ENCODE results near the gene CA9. TPM values are rescaled to one million over a fixed set of nuclear protein-coding genes. Genes with fewer than 3 reads are reported as not detected.
A peak's percentile ranks its signal among the peaks of the same experiment; 100 is the strongest.

Gene CA9
- total RNA-seq, 1 experiment from 2014 or later = not detected

DNA sequence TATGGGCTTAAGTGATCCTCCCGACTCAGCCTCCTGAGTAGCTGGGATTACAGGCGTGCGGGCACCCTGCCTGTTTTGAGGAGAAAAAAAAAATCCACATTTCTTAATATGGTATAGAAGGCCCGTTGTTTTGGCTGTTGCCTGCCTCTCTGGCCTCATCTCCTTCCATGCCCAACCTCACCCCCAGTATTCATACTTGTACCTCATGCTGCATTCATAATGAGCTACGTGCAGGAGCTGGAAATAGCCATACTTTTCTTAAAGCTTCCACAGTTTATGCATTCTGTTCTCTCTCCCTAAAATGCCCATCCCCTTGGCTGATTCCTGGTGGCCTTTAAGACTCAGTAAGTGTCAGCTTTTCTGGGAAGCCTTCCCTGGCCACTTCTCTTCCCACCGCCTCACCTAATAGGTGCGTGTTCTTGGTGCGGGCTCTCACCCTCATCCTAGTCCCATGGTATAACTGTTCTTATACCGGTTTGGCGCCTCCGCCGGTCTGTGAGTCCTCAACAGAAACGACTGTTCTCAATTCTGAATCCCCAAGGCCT, 18.1 kb downstream of the CA9 start:
- DNase-seq (ENCODE audit: low spot score) = no peak

DNA sequence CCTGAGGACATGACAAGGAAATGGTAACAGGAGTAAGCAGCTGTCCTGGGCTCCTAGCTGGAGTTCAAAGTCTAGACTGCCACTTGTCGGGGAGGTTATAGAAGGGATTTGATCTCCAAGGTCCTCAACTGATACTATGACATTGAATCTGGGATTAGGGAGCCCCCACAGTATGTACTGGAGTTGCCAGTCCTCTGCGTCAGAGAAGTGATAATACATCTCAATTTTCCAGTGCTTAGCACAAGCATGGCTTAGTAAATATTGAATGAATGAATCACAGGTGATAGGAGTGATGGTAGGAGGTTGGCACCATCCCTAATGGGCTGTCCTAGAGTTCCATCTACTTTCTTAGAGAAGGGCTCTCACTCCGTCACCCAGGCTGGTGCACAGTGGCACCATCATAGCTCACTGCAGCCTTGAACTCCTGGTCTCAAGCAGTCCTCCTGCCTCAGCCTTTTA, 22.2 kb downstream of the CA9 start:
- DNase-seq (ENCODE audit: low spot score) = no peak

GRCh38 chr9:35696520-35697215, 22.9 kb downstream of the CA9 start:
- peak; percentile 46 for DNase-seq (ENCODE audit: low spot score)

DNA sequence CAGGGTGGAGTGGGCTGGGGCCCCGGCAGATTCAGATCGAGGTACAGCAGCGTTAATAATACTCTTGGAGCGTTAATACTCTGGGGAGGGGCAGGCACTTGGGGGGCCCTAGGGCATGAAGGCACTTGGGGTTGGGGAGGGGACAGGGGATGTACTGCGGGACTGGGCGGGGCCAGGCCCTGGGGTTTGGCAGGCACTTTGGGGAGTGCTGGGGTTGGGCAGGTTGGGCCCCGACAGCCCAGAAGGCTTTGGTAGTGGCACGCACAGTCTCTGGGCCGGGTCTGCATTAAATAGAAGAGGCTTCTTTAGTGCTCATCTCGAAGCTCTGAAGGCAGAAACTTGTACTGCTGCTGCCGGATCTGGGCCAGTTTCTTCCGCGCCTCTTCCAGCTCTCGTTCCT, 23.8 kb downstream of the CA9 start:
- DNase-seq (ENCODE audit: low spot score) = no peak

DNA sequence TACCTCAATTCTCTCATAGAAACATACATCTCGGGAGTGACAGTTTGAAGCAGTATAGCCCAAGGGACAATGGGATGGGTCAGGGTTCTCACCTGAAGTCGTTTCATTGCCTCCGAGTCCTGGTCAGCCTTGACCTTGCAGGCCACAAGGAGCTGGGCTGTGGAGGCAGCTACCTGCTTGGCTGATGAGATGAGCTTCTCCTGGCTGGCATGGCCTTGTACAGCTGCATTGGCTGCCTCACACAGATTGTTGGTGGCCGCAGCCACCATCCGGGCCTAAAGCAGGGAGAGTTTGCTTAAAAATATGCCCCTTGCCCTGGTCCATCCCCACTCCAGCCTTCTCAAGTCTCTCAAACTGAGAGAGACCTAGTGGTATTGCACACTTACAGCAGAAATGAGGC, 24.5 kb downstream of the CA9 start:
- DNase-seq (ENCODE audit: low spot score) = no peak

- DNase-seq (ENCODE audit: low spot score) = no peak
Measured at GRCh38 chr9:35700031-35700430, 26.3 kb downstream of the CA9 start.

DNA sequence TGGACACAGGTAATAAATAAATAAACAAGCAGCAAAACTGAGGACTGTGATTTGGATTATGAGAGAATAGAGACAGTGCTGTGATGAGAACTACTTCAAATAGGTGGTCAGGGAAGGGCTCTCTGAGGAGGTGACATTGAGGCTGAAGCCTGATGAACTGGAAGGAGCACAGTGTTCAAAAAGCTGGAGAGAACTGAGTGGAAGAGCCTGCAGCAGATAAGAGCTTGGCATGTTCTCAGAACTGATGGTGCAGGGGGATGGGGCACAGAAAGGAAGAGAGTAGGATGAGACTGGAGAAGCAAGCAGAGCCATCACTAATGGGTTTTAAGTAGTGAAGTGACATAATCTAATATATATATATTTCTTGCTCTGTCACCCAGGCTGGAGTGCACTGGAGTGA, 27.2 kb downstream of the CA9 start:
- no peak for DNase-seq (ENCODE audit: low spot score)

GRCh38 chr9:35702696-35703095, 29.0 kb downstream of the CA9 start:
- DNase-seq (ENCODE audit: low spot score) = no peak

DNA sequence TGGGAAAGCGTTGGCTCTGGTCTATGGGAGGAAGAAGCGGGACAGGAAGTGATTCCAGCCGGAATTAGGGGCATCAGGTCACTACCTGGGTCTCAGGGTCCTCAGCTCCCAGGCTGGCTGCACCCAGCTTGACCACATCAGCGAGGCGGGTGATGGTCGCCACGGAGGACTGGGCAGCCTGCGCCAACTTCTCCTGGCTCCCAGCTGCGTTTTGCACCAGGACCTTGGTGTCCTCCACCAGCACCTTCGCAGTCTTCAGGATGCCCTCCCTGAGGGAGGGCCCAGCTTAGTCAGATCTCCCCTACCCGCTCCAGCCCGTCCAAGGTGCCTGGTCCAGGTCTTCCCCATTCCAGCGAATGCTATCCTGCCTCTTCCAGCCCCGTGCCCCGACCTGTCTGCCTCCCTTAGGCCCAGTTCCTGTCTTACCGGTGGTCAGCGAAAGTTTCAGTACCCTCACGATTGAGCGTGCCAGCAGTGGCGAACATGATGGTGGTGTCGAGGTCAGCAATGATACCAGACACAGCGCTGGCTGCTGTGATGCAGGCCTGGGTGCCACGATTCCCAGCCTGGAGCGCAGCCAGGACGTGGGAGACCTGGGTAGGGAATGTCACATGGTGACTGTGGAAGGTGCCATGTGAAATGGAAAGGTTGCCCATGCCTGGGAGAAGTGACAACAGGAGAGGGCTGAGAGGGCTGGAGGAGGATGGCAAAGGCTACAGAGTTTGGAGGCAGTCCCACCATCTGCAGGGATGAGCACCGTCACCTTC, 30.4 kb downstream of the CA9 start:
- DNase-seq (ENCODE audit: low spot score) = no peak

DNA sequence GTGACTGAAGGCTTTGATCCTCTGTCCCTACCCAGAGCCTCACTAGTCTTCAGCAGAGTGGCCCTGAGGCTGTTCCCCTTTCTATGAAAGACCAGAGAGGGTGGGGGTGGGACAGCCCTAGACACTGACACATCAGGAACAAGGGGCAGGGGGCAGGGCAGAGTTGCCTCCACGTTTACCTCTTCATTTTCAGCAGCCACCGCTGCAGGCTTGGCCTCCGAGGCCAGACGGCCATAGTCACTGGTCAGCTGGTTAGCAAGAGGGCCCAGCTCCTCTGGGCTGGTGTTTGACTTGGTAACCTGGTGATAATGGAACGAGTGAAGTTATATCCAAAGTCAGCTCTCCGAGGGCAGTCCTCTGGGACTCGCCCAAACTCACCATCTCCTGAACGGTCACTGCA, 31.6 kb downstream of the CA9 start:
- no peak for DNase-seq (ENCODE audit: low spot score)

GRCh38 chr9:35705836-35706430, 32.2 kb downstream of the CA9 start:
- DNase-seq (ENCODE audit: low spot score) = no peak

DNA sequence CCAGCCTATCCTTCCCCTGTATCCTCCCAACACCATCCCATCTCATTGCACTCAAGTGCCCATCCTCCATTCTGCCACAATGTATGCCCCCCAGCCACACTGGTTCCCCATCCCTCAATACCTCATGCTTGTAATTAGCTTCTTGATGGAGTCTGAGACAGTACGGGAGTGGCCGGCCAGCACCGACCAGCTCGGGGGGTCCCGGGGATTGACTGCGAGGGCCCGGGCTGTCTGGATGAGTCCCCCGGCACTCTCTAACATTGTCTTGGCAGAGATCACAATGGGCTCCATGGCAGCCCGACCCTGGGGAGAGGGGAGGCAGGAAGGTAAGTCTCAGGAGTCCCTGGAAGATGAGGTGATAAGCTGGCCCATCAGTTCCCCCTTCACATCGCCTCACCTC, 33.2 kb downstream of the CA9 start:
- DNase-seq (ENCODE audit: low spot score) = no peak

DNA sequence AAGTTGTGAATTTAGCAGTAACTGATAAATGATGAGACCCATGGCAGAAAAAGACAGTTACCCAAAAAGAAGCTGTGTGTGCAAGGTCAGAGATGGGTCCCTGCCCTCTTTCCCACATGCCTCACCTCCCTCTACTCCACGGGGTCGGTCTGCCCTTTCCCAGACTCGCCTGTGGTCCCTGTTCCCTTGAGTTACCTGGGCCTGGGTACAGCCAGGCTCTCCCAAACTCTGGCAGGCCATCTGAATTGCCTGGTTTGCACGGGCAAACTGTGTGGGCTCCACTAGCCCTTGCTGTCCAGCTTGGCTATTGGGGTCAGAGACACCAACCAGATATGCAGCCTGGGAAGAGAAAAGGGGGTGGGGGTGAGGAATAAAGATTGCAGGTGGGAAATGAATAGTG, 34.4 kb downstream of the CA9 start:
- no peak for DNase-seq (ENCODE audit: low spot score)

- no peak for DNase-seq (ENCODE audit: low spot score)
Measured at GRCh38 chr9:35710818-35711500, 37.2 kb downstream of the CA9 start.

DNA sequence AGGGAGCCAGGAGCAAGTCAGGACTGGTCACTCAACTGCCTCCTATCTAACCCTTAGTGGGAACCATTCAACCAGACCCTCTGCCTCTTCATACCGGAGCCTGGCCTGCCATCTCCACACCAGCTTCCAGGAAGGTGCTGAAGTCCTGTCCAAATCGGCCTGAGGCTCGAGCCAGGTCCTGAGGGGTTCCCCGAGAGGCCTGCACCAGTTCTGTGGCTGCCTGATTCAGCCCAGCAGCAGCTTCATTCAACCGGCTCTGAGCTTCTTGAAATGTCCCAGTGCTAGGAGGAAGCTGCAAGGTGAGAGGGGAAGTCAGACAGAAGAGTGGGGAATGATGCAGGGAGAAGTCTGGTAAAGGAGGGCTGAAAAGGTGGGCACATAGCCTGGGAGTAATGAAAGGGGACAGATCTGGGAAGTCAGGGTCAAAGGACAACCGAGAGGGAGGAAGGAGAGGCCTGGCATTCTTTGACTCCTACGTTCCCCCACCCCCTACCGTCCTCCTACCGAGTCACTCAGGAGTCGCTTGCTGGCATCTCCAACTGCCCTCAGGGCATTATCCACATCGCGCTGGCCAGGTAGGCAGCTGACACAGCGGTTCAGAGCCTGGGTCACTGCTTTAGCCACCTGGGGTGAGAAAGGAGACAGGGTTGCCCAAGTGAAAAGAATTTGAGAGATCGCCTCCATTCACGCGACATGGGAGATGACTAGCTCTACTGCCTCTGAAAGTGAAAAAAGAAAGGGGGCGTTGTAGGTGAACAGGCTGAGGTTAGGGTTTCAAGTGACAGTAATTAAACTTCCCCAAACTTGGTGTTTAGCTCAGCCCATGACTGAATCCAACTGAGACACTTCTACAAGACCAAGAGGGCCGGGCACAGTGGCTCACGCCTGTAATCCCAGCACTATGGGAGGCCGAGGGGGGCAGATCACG, 38.0 kb downstream of the CA9 start:
- DNase-seq (ENCODE audit: low spot score) = no peak

DNA sequence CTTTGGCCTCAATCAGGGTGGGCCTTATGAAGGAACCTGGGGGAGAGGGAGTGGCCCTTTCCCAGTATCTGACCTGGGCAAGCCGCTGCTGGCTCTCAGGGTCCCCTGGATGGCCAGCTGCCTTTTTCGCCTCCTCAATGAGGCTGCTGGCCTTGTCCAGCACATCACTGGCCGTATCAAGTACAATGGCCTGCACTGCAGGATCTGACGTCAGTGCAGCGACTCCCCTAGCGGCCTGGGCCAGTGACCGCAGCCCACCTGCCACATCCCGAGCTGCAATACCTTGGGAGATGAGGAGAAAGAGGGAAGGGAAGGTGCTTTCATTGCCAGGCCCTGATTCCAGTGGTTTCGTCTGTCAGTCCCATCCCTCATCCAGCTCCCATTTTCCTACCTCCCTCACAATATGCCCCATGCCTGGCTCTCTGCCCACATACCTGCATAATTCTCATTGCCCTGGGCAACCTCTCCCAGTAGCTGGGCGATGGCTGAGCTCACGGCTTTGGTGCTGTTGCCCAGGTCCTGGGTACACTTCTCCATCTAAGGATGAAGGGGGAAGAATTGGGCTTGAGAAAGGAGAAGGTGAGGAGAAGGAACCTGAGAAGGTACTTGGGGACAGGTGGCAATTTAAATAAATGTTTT, 39.2 kb downstream of the CA9 start:
- no peak for DNase-seq (ENCODE audit: low spot score)

- no peak for DNase-seq (ENCODE audit: low spot score)
Measured at GRCh38 chr9:35713578-35713977, 39.9 kb downstream of the CA9 start.

DNA sequence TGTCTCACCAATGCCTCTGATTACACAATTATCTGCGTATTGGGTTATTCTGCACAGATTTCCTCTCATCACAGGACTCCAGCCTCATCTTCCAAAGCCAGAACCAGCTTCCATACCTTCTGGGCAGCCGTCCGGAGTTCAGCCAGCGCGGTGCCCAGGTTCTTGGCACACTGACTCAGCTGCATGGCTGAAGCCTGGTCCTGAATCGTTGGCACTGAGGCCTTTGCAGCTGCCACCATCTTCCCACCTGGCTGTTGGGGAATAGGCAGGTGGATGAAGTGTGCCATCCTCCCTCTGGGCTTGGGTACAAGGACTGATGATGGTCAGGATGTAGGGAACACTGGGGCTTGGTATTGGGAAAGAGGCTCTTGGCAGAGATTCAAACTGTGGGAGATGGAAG, 40.4 kb downstream of the CA9 start:
- DNase-seq (ENCODE audit: low spot score) = no peak

- no peak for DNase-seq (ENCODE audit: low spot score)
Measured at GRCh38 chr9:35714579-35715252, 41.0 kb downstream of the CA9 start.

GRCh38 chr9:35716230-35716629, 42.5 kb downstream of the CA9 start:
- no peak for DNase-seq (ENCODE audit: low spot score)
